Keratinocyte (primary cell): Measurements from ENCODE around the gene ABHD13. TPM values are rescaled to one million over a fixed set of nuclear protein-coding genes. Genes with fewer than 3 reads are reported as not detected.

Source experiments
- DNase-seq: peaks from one replicate; pipeline ENCODE4 v3.0.0-alpha.2; 2011; ENCODE audit warnings: low read depth, missing footprints, low spot score
- FAIRE-seq: peaks from 2 replicates; lab custom pipeline; 2011; peaks lifted over from hg19 to GRCh38; lab: Jason Lieb, UNC
- H2AFZ ChIP-seq: 2 replicates; pipeline ENCODE4 v1.6.0; 2012; ENCODE audit warnings: low read length, control low read depth, inconsistent platforms; ENCODE audit not compliant: control insufficient read depth
- H3K27ac ChIP-seq: 2 replicates; pipeline ENCODE4 v1.5.1; 2011; ENCODE audit warnings: low read length; ENCODE audit not compliant: control insufficient read depth, insufficient read depth
- H3K27me3 ChIP-seq: 3 replicates; pipeline ENCODE4 v1.6.0; 2011; ENCODE audit warnings: low read length; ENCODE audit not compliant: control insufficient read depth, insufficient read depth; ENCODE audit errors: extremely low read depth
- H3K36me3 ChIP-seq, 2 experiments: 2 replicates in 1 of 2; 3 replicates in 1 of 2; pipeline ENCODE4 v1.5.1; 2011; ENCODE audit warnings: low read length in 2 of 2, mild to moderate bottlenecking in 1 of 2; ENCODE audit not compliant: control insufficient read depth in 2 of 2, insufficient read depth in 2 of 2; ENCODE audit errors: extremely low read depth in 1 of 2
- H3K4me1 ChIP-seq: 3 replicates; pipeline ENCODE4 v1.5.1; 2011; ENCODE audit warnings: low read length; ENCODE audit not compliant: control insufficient read depth, insufficient read depth; ENCODE audit errors: extremely low read depth
- H3K4me2 ChIP-seq: 3 replicates; pipeline ENCODE4 v1.6.0; 2011; ENCODE audit warnings: low read depth, low read length; ENCODE audit not compliant: control insufficient read depth, insufficient read depth; ENCODE audit errors: extremely low read depth
- H3K4me3 ChIP-seq, 3 experiments: fragments of 200-600 bp in 1 of 3; sonication (generic) in 1 of 3; 2 replicates in 2 of 3; 3 replicates in 1 of 3; pipeline ENCODE4 v1.5.1; 2011 to 2016; ENCODE audit warnings: low read length in 3 of 3, mild to moderate bottlenecking in 3 of 3, control low read depth in 2 of 3, inconsistent platforms in 1 of 3, low read depth in 1 of 3, mixed read lengths in 1 of 3, mixed run types in 1 of 3, moderate library complexity in 1 of 3; ENCODE audit not compliant: control insufficient read depth in 2 of 3, insufficient read depth in 2 of 3; ENCODE audit errors: extremely low read depth in 1 of 3
- H3K79me2 ChIP-seq: 2 replicates; pipeline ENCODE4 v1.6.0; 2012; ENCODE audit warnings: low read length; ENCODE audit not compliant: control insufficient read depth, insufficient read depth
- H3K9ac ChIP-seq: 3 replicates; pipeline ENCODE4 v1.6.0; 2011; ENCODE audit warnings: low read length; ENCODE audit not compliant: control insufficient read depth, insufficient read depth; ENCODE audit errors: extremely low read depth
- H3K9me1 ChIP-seq: 3 replicates; pipeline ENCODE4 v1.6.0; 2011; ENCODE audit warnings: low read length; ENCODE audit not compliant: control insufficient read depth, insufficient read depth; ENCODE audit errors: extremely low read depth
- H3K9me3 ChIP-seq: 2 replicates; pipeline ENCODE4 v1.5.1; 2012; ENCODE audit warnings: low read depth, low read length; ENCODE audit not compliant: control insufficient read depth
- H4K20me1 ChIP-seq: 3 replicates; pipeline ENCODE4 v1.6.0; 2011; ENCODE audit warnings: low read length; ENCODE audit not compliant: control insufficient read depth, insufficient read depth; ENCODE audit errors: extremely low read depth
- EZH2 ChIP-seq: IDR thresholded peaks from one replicate; pipeline ENCODE4 v1.6.1; 2012; ENCODE audit warnings: inconsistent platforms, mild to moderate bottlenecking, low read length, moderate library complexity
- dilution Hi-C: fragments of 300-500 bp; cut with MboI; formaldehyde crosslinking; loops from one replicate; pipeline ENCODE4 v1.7.0; 2020; ENCODE audit warnings: low sequenced_read_pairs; ENCODE audit not compliant: extremely low pct_ligation_motif_present
- polyA plus RNA-seq, 5 experiments: library from polyadenylated mRNA; depleted of rRNA in 3 of 5; stranded (reverse) in 3 of 5; stranded (forward) in 1 of 5; unstranded in 1 of 5; fragments of >200 nt; gene quantifications; 1 replicate in 1 of 5; 2 replicates in 3 of 5; 3 replicates in 1 of 5; pipeline versions ENCODE4 v1.2.1 to v1.2.3, GENCODE V29; 2011 to 2012; ENCODE audit warnings: missing spikeins in 2 of 5, low read depth in 1 of 5, low replicate concordance in 1 of 5
- TF ChIP-seq, protein P1 (sequence below), 3 experiments: IDR thresholded peaks in 1 of 3; conservative IDR thresholded peaks in 1 of 3; optimal IDR thresholded peaks in 1 of 3; 2 replicates in 2 of 3; 3 replicates in 1 of 3; pipeline versions ENCODE3 to v1.5.1; 2011; ENCODE audit warnings: low read length in 3 of 3, mild to moderate bottlenecking in 3 of 3, moderate library complexity in 2 of 3, control low read depth in 1 of 3, inconsistent platforms in 1 of 3; ENCODE audit not compliant: insufficient read depth in 2 of 3; ENCODE audit errors: extremely low read depth in 1 of 3

Gene ABHD13
- polyA plus RNA-seq, 1 donor (not counting 4 experiments of a cell fraction or from before 2014, with no cell fraction given): 12.8 TPM

DNA sequence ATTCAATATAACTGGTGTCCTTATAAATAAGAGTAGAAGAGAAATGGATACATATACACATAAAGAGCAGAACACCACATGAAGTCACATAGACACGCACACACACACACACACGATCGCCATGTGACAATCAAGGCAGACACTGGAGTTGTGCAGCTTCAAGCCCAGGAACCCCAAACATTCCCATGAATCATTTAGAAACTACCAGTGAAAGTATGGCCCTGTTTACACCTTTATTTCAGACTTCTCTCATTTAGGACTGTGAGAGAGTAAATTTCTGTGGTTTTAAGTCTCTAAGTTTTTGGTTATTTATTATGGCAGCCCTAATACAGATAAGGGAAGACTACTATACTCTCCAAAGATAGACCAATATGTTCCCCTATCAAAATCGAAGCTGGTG lies 31.0 kb downstream of the ABHD13 start:
- Histone ChIP-seq H3K9ac (no peak overlapping the region), H3K79me2 (no peaks in the 10 kb centered on the region), H3K4me2 (no peak overlapping the region), H3K27me3 (no peaks in the 10 kb centered on the region), H3K36me3 (no peaks in the 10 kb centered on the region), H3K9me3 (no peaks in the 10 kb centered on the region), H3K4me1 (no peaks in the 10 kb centered on the region), H3K27ac (no peak overlapping the region), H3K9me1 (no peaks in the 10 kb centered on the region), H3K4me3 (no peak overlapping the region), H4K20me1 (no peaks in the 10 kb centered on the region), H2AFZ (no peak overlapping the region)
- no peak for FAIRE-seq
- dilution Hi-C loops: no loop called here
- DNase-seq: no peak
- no peak for TF ChIP-seq EZH2
- TF ChIP-seq, protein P1, sequence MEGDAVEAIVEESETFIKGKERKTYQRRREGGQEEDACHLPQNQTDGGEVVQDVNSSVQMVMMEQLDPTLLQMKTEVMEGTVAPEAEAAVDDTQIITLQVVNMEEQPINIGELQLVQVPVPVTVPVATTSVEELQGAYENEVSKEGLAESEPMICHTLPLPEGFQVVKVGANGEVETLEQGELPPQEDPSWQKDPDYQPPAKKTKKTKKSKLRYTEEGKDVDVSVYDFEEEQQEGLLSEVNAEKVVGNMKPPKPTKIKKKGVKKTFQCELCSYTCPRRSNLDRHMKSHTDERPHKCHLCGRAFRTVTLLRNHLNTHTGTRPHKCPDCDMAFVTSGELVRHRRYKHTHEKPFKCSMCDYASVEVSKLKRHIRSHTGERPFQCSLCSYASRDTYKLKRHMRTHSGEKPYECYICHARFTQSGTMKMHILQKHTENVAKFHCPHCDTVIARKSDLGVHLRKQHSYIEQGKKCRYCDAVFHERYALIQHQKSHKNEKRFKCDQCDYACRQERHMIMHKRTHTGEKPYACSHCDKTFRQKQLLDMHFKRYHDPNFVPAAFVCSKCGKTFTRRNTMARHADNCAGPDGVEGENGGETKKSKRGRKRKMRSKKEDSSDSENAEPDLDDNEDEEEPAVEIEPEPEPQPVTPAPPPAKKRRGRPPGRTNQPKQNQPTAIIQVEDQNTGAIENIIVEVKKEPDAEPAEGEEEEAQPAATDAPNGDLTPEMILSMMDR (optimal IDR thresholded peaks at IDR 0.05 in 1 of 3, IDR thresholded peaks at IDR 0.05 in 1 of 3, conservative IDR thresholded peaks at IDR 0.05 in 1 of 3; ENCODE audit: extremely low read depth in 1 of 3, insufficient read depth in 2 of 3, low read length in 3 of 3): no peak

DNA sequence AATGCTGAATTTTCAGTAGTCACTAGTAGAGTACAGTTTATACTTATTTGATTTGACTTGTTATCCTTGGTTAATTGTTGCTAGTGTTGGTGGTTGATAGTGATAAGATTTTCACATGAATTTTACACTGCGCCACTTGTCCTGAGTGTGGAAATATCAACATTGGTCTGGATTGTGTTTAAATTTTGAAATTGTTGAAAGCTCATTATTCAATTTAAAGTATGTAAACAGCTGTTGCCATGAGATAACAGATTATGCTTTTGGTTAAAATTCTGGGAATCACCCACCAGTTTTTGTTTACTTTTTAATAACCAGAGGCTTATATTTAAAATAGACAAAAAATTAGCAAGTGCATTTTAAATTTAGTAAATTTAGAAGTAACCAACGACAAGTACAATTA lies 39.1 kb downstream of the ABHD13 start:
- FAIRE-seq: no peak
- Histone ChIP-seq H3K36me3 (no peaks in the 10 kb centered on the region), H3K4me1 (no peaks in the 10 kb centered on the region), H3K27me3 (no peaks in the 10 kb centered on the region), H4K20me1 (no peaks in the 10 kb centered on the region), H3K9me1 (no peaks in the 10 kb centered on the region), H3K27ac (no peak overlapping the region), H3K9ac (no peak overlapping the region), H3K79me2 (no peaks in the 10 kb centered on the region), H2AFZ (no peak overlapping the region), H3K4me2 (no peak overlapping the region), H3K9me3 (no peaks in the 10 kb centered on the region), H3K4me3 (no peak overlapping the region)
- DNase-seq: no peak
- dilution Hi-C loops: no loop called here
- no peak for TF ChIP-seq EZH2
- TF ChIP-seq, protein P1 (optimal IDR thresholded peaks at IDR 0.05 in 1 of 3, IDR thresholded peaks at IDR 0.05 in 1 of 3, conservative IDR thresholded peaks at IDR 0.05 in 1 of 3; ENCODE audit: extremely low read depth in 1 of 3, insufficient read depth in 2 of 3, low read length in 3 of 3): no peak
